GM23338 (cell line): ENCODE measurements around the gene HACD2. TPM values are rescaled to one million over a fixed set of nuclear protein-coding genes. Genes with fewer than 3 reads are reported as not detected.

Experiments used
- ATAC-seq: fragments of 200-7000 bp; cut with Tn5 transposase; 3 replicates; pipeline ENCODE4 v1.9.1; 2020
- DNase-seq: peaks from one replicate; pipeline ENCODE4 v3.0.0-alpha.2; 2015; ENCODE audit warnings: low spot score
- H2AFZ ChIP-seq: fragments of 200-600 bp; sonication (generic); 2 replicates; pipeline ENCODE4 v1.8.0; 2016; ENCODE audit warnings: antibody characterized with exemption, mild to moderate bottlenecking, moderate library complexity
- H3F3A ChIP-seq: fragments of 200-600 bp; sonication (generic); replicated peaks from 2 replicates; pipeline ENCODE4 v1.8.0; 2017; ENCODE audit warnings: antibody characterized with exemption, mixed run types, low read depth
- H3K27ac ChIP-seq: fragments of 200-600 bp; sonication (generic); 2 replicates; pipeline ENCODE4 v1.6.1; 2016; ENCODE audit warnings: low read depth
- H3K27me3 ChIP-seq: fragments of 200-600 bp; sonication (generic); 2 replicates; pipeline ENCODE4 v1.8.0; 2016; ENCODE audit warnings: mild to moderate bottlenecking, mixed run types, moderate library complexity; ENCODE audit not compliant: insufficient read depth
- H3K36me3 ChIP-seq: fragments of 200-600 bp; sonication (generic); 2 replicates; pipeline ENCODE4 v1.8.0; 2016; ENCODE audit warnings: mild to moderate bottlenecking; ENCODE audit not compliant: insufficient read depth
- H3K4me1 ChIP-seq: fragments of 200-600 bp; sonication (generic); 2 replicates; pipeline ENCODE4 v1.8.0; 2016; ENCODE audit warnings: mild to moderate bottlenecking, moderate library complexity; ENCODE audit not compliant: insufficient read depth
- H3K4me2 ChIP-seq: fragments of 200-600 bp; sonication (generic); 2 replicates; pipeline ENCODE4 v1.7.1; 2017; ENCODE audit warnings: mixed run types
- H3K4me3 ChIP-seq: fragments of 200-600 bp; sonication (generic); 2 replicates; pipeline ENCODE4 v1.6.1; 2016; ENCODE audit warnings: mixed run types
- H3K79me2 ChIP-seq: fragments of 200-600 bp; sonication (generic); replicated peaks from 2 replicates; pipeline ENCODE4 v1.8.0; 2017; ENCODE audit warnings: mild to moderate bottlenecking; ENCODE audit not compliant: insufficient read depth
- H3K9me2 ChIP-seq: fragments of 200-600 bp; sonication (generic); 2 replicates; pipeline ENCODE4 v1.8.0; 2017; ENCODE audit not compliant: insufficient read depth
- H4K20me1 ChIP-seq: fragments of 200-600 bp; sonication (generic); replicated peaks from 2 replicates; pipeline ENCODE4 v1.8.0; 2017; ENCODE audit warnings: mild to moderate bottlenecking; ENCODE audit not compliant: insufficient read depth
- H3K27ac Mint-ChIP-seq: 2 replicates; pipeline ENCODE4 v1.8.0; 2020; ENCODE audit warnings: inconsistent platforms, mild to moderate bottlenecking, moderate library complexity, mixed read lengths
- H3K27me3 Mint-ChIP-seq: 3 replicates; pipeline ENCODE4 v1.8.0; 2022; ENCODE audit warnings: low read depth, mild to moderate bottlenecking, moderate library complexity, mixed read lengths, inconsistent platforms; ENCODE audit not compliant: insufficient read depth, poor library complexity
- H3K36me3 Mint-ChIP-seq: 3 replicates; pipeline ENCODE4 v1.8.0; 2021; ENCODE audit warnings: low read depth, mild to moderate bottlenecking, inconsistent platforms, moderate library complexity, mixed read lengths
- H3K4me1 Mint-ChIP-seq: 3 replicates; pipeline ENCODE4 v1.8.0; 2020; ENCODE audit warnings: mild to moderate bottlenecking, inconsistent platforms, mixed read lengths
- H3K4me3 Mint-ChIP-seq: 3 replicates; pipeline ENCODE4 v1.8.0; 2021; ENCODE audit warnings: moderate library complexity, mild to moderate bottlenecking, inconsistent platforms, mixed read lengths
- H3K9me3 Mint-ChIP-seq: 3 replicates; pipeline ENCODE4 v1.8.0; 2020; ENCODE audit warnings: moderate library complexity, mild to moderate bottlenecking, inconsistent platforms, mixed read lengths
- CREB1 ChIP-seq: fragments of 250-450 bp; sonication (Bioruptor Pico); IDR thresholded peaks from 2 replicates; pipeline ENCODE4 v1.5.0; 2020; ENCODE audit warnings: low read depth, mild to moderate bottlenecking, moderate library complexity
- EZH2 ChIP-seq: fragments of 200-600 bp; sonication (generic); IDR thresholded peaks from one replicate; pipeline ENCODE4 v1.8.0; 2017; ENCODE audit warnings: antibody characterized with exemption, mild to moderate bottlenecking, low read depth; ENCODE audit not compliant: unreplicated experiment
- EZH2phosphoT487 ChIP-seq: fragments of 200-600 bp; sonication (generic); IDR thresholded peaks from one replicate; pipeline ENCODE4 v1.8.1; 2018; ENCODE audit warnings: antibody characterized with exemption; ENCODE audit not compliant: unreplicated experiment
- JUNB ChIP-seq: IDR thresholded peaks from one replicate; pipeline ENCODE4 v1.6.1; 2016; ENCODE audit warnings: antibody characterized with exemption; ENCODE audit not compliant: unreplicated experiment
- NANOG ChIP-seq: IDR thresholded peaks from 2 replicates; pipeline ENCODE4 v1.6.1; 2016; ENCODE audit warnings: antibody characterized with exemption, borderline replicate concordance
- POLR2AphosphoS5 ChIP-seq: IDR thresholded peaks from 2 replicates; pipeline ENCODE4 v1.6.1; 2016; ENCODE audit warnings: antibody characterized with exemption, low read depth
- STAT1 ChIP-seq: IDR thresholded peaks from one replicate; pipeline ENCODE4 v1.6.1; 2016; ENCODE audit warnings: antibody characterized with exemption; ENCODE audit not compliant: unreplicated experiment
- ZNF114 ChIP-seq: fragments of 250-450 bp; sonication (Bioruptor Pico); IDR thresholded peaks from 2 replicates; pipeline ENCODE4 v1.5.0; 2020; ENCODE audit warnings: mild to moderate bottlenecking, moderate library complexity
- ZNF331 ChIP-seq: fragments of 250-450 bp; sonication (Bioruptor Pico); IDR thresholded peaks from 2 replicates; pipeline ENCODE4 v1.5.0; 2020; ENCODE audit warnings: low read depth, mild to moderate bottlenecking, moderate library complexity
- polyA plus RNA-seq: library from polyadenylated mRNA; unstranded; fragments of >200 nt; fragmentation: Nextera tagmentation; extraction: Ambion mirVana; gene quantifications from 2 replicates; pipeline ENCODE4 v1.2.1, GENCODE V29; 2016
- total RNA-seq: library from RNA; depleted of rRNA; stranded (reverse); fragments of >200 nt; shearing (Covaris generic); gene quantifications from 2 replicates; pipeline ENCODE4 v1.2.3, GENCODE V29; 2014
- TF ChIP-seq, protein P1 (sequence below), 2 experiments: fragments of 200-600 bp in 1 of 2; sonication (generic) in 1 of 2; conservative IDR thresholded peaks; 2 replicates each; pipeline versions ENCODE4 v1.5.1 to v1.6.1; 2016 to 2017; ENCODE audit warnings: antibody characterized with exemption in 2 of 2, low read depth in 2 of 2, mild to moderate bottlenecking in 2 of 2, moderate library complexity in 1 of 2
- TF ChIP-seq, protein P2 (sequence below): IDR thresholded peaks from one replicate; pipeline ENCODE4 v1.6.1; 2018; ENCODE audit warnings: antibody characterized with exemption; ENCODE audit not compliant: unreplicated experiment
- TF ChIP-seq, protein P3 (sequence below): IDR thresholded peaks from 2 replicates; pipeline ENCODE4 v1.6.1; 2016; ENCODE audit warnings: antibody characterized with exemption

Gene HACD2
- total and polyA plus RNA-seq, 2 experiments from 2014 or later: 13.4 to 31.5 TPM

DNA sequence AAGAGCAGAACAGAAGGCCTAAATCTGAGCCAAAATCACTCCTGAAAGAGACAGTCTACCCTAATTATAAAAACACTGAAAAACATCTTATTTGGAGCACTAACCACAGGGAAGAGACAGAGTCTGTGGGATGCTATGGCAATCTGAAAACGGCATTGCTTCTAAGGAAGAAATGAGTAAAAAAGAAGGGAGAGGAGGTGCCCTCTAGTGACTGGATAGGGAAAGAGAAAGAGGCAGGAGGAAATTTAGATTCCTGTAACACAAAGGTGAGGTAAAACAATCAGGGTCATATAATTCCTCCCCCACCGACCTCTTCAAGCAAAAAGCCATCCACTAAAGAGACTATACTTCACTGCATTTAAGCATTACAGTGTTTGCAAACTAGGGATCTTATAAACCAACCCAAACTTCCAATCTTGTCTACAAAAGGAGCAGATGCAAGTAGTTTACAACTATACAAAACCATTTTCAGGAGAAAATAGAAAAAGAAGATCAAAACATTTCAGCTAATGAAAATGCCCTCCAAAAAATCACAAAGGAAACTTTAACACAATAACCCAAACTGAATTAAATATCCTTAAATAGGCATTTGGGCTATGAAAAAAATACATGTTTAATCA is 32.6 kb downstream of the HACD2 start:
- DNase-seq (peak; percentile 73), ATAC-seq (peak; percentile 72)
- no peak overlapping the region for H3K4me3 Mint-ChIP-seq
- no peaks in the 10 kb centered on the region for H3K27me3 Mint-ChIP-seq
- Histone ChIP-seq H4K20me1 (peaks cover 8% of the 10 kb centered on the region), H3K4me3 (no peak overlapping the region), H3K79me2 (no peaks in the 10 kb centered on the region), H3K9me2 (no peaks in the 10 kb centered on the region), H3F3A (no peaks in the 10 kb centered on the region), H3K4me1 (no peaks in the 10 kb centered on the region), H2AFZ (no peak overlapping the region), H3K27me3 (no peaks in the 10 kb centered on the region), H3K27ac (no peak overlapping the region), H3K36me3 (peaks cover 9% of the 10 kb centered on the region; the same call in 1 of the 2 replicates), H3K4me2 (no peak overlapping the region)
- peaks cover 50% of the 10 kb centered on the region for H3K9me3 Mint-ChIP-seq
- no peak overlapping the region for H3K27ac Mint-ChIP-seq
- H3K4me1 Mint-ChIP-seq: no peaks in the 10 kb centered on the region
- no peak for TF ChIP-seq JUNB
- TF ChIP-seq, protein P1, sequence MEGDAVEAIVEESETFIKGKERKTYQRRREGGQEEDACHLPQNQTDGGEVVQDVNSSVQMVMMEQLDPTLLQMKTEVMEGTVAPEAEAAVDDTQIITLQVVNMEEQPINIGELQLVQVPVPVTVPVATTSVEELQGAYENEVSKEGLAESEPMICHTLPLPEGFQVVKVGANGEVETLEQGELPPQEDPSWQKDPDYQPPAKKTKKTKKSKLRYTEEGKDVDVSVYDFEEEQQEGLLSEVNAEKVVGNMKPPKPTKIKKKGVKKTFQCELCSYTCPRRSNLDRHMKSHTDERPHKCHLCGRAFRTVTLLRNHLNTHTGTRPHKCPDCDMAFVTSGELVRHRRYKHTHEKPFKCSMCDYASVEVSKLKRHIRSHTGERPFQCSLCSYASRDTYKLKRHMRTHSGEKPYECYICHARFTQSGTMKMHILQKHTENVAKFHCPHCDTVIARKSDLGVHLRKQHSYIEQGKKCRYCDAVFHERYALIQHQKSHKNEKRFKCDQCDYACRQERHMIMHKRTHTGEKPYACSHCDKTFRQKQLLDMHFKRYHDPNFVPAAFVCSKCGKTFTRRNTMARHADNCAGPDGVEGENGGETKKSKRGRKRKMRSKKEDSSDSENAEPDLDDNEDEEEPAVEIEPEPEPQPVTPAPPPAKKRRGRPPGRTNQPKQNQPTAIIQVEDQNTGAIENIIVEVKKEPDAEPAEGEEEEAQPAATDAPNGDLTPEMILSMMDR (conservative IDR thresholded peaks at IDR 0.05; ENCODE audit: low read depth in 2 of 2): peak; percentile 67 to 70
- H3K36me3 Mint-ChIP-seq: peaks cover 61% of the 10 kb centered on the region

DNA sequence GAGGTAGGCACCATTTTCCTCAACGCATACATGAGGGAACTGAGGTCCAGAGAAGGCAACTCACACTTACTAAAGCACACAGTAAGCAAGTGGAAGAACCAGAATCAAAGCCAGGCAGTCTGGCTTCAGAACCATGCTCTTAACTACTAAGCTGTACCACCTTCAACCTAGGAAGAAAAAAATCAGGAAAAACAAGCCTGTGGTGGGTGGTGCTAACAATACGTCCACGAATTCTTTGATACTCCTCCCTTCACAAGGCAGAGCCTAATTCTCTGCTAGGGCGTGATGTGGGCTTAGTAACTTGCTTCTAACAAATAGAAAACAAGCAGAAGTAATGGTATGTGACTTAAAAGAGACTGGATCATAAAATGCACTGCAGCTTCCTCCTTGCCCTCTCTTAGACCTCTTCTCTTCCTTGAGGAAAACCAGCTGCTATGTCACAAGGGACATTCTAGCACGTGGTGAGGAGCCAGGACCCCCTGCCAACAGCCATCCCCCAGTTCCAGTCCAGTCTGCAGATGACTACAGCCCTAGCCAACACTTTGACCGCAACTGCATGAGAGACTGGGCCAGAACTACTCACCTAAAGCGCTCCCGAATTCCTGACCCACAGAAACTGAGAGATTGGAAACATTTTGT is 36.9 kb downstream of the HACD2 start:
- Mint-ChIP-seq H3K27ac (no peak overlapping the region), H3K4me1 (no peaks in the 10 kb centered on the region; the same call in 2 of the 3 replicates), H3K9me3 (peaks cover 10% of the 10 kb centered on the region), H3K36me3 (peaks cover 19% of the 10 kb centered on the region), H3K4me3 (no peak overlapping the region), H3K27me3 (no peaks in the 10 kb centered on the region)
- Histone ChIP-seq H3K4me3 (no peak overlapping the region), H3K4me2 (no peak overlapping the region), H3K27me3 (no peaks in the 10 kb centered on the region), H2AFZ (no peak overlapping the region), H3K79me2 (no peaks in the 10 kb centered on the region), H3K27ac (no peak overlapping the region), H3K4me1 (no peaks in the 10 kb centered on the region), H3F3A (no peaks in the 10 kb centered on the region), H3K9me2 (no peaks in the 10 kb centered on the region), H4K20me1 (peaks cover 12% of the 10 kb centered on the region), H3K36me3 (peaks cover 2% of the 10 kb centered on the region; the same call in 1 of the 2 replicates)
- no peak for DNase-seq
- no peak for ATAC-seq
- TF ChIP-seq, protein P2, sequence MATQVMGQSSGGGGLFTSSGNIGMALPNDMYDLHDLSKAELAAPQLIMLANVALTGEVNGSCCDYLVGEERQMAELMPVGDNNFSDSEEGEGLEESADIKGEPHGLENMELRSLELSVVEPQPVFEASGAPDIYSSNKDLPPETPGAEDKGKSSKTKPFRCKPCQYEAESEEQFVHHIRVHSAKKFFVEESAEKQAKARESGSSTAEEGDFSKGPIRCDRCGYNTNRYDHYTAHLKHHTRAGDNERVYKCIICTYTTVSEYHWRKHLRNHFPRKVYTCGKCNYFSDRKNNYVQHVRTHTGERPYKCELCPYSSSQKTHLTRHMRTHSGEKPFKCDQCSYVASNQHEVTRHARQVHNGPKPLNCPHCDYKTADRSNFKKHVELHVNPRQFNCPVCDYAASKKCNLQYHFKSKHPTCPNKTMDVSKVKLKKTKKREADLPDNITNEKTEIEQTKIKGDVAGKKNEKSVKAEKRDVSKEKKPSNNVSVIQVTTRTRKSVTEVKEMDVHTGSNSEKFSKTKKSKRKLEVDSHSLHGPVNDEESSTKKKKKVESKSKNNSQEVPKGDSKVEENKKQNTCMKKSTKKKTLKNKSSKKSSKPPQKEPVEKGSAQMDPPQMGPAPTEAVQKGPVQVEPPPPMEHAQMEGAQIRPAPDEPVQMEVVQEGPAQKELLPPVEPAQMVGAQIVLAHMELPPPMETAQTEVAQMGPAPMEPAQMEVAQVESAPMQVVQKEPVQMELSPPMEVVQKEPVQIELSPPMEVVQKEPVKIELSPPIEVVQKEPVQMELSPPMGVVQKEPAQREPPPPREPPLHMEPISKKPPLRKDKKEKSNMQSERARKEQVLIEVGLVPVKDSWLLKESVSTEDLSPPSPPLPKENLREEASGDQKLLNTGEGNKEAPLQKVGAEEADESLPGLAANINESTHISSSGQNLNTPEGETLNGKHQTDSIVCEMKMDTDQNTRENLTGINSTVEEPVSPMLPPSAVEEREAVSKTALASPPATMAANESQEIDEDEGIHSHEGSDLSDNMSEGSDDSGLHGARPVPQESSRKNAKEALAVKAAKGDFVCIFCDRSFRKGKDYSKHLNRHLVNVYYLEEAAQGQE: no peak
- TF ChIP-seq STAT1: no peak
- no peak for TF ChIP-seq CREB1 (CRISPR knock-in tag)
- no peak for TF ChIP-seq NANOG
- TF ChIP-seq POLR2AphosphoS5: no peak
- no peak for TF ChIP-seq EZH2phosphoT487
- TF ChIP-seq EZH2: no peak
- no peak for TF ChIP-seq ZNF114 (CRISPR knock-in tag)
- TF ChIP-seq, protein P1 (conservative IDR thresholded peaks at IDR 0.05; ENCODE audit: low read depth in 2 of 2): no peak
- TF ChIP-seq JUNB: no peak
- TF ChIP-seq, protein P3, sequence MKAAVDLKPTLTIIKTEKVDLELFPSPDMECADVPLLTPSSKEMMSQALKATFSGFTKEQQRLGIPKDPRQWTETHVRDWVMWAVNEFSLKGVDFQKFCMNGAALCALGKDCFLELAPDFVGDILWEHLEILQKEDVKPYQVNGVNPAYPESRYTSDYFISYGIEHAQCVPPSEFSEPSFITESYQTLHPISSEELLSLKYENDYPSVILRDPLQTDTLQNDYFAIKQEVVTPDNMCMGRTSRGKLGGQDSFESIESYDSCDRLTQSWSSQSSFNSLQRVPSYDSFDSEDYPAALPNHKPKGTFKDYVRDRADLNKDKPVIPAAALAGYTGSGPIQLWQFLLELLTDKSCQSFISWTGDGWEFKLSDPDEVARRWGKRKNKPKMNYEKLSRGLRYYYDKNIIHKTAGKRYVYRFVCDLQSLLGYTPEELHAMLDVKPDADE: no peak
- no peak for TF ChIP-seq ZNF331 (CRISPR knock-in tag)
